Lower leg skin (tissue), 4 donors: Measurements from ENCODE around the gene HAGH. TPM values are rescaled to one million over a fixed set of nuclear protein-coding genes. Genes with fewer than 3 reads are reported as not detected.

Experiments
- DNase-seq, 2 donors: peaks; one replicate each; pipeline ENCODE4 v3.0.0-alpha.2; 2019; ENCODE audit warnings: low spot score in 2 of 2
- H3K4me3 ChIP-seq: fragments of 200-600 bp; sonication (generic); 2 replicates; pipeline ENCODE4 v1.5.1; 2017; ENCODE audit warnings: mild to moderate bottlenecking, low read depth; ENCODE audit not compliant: poor library complexity, severe bottlenecking
- POLR2A ChIP-seq, 2 donors: fragments of 450-650 bp; IDR thresholded peaks; one replicate each; pipeline ENCODE4 v1.6.1; 2016 to 2017; ENCODE audit warnings: antibody characterized with exemption in 2 of 2, mild to moderate bottlenecking in 1 of 2, moderate library complexity in 1 of 2
- whole genome bisulfite sequencing, 2 donors: methylation state at CpG; one replicate each; pipeline ENCODE4 v1.1.5; 2018; 5-methylcytosine and 5-hydroxymethylcytosine counted together
- intact Hi-C: fragments of 100-400 bp; cut with DNase I; formaldehyde crosslinking; loops from one replicate; pipeline ENCODE4 v1.15.0; 2023; ENCODE audit warnings: low total_unique reads
- total RNA-seq, 4 donors: library from RNA; depleted of rRNA; stranded (reverse); fragments of >200 nt; gene quantifications; one replicate each; pipeline ENCODE4 v1.1.0, GENCODE V29; 2016
- TF ChIP-seq, protein P1 (sequence below), 3 donors: fragments of 450-650 bp; IDR thresholded peaks; one replicate each; pipeline ENCODE4 v1.5.1; 2016; ENCODE audit warnings: antibody characterized with exemption in 3 of 3, mild to moderate bottlenecking in 3 of 3, moderate library complexity in 2 of 3

The HAGH gene
- total RNA-seq, 4 donors from 2014 or later, result 57.8 to 104 (median 89.0) TPM

DNA sequence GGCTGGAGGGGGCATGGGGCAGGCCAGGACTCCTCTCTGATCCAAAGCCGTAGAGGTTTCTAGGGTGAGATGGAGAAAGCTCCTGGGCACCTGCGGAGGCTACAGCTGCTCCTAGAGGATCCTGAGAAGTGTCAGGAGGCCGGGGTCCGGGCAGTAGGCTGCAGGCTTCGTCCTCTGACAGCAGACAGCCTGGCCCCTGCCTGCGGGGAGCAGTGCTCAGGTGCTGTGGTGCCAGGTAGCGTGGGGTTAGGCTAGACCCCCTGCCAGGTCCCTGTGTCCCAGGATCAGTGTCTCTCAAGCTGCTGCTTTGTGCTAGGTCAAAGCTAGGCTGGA, 52.2 kb downstream of the HAGH start:
- H3K4me3 ChIP-seq, result no peak overlapping the region
- DNase-seq, result no peak
- intact Hi-C loops, result no loop called here
- 82 to 85% methylated on average over 7 of the region's 7 CpGs for WGBS, 2 donors
- no peak for TF ChIP-seq POLR2A (IDR thresholded peaks at IDR 0.05)
- TF ChIP-seq, protein P1, sequence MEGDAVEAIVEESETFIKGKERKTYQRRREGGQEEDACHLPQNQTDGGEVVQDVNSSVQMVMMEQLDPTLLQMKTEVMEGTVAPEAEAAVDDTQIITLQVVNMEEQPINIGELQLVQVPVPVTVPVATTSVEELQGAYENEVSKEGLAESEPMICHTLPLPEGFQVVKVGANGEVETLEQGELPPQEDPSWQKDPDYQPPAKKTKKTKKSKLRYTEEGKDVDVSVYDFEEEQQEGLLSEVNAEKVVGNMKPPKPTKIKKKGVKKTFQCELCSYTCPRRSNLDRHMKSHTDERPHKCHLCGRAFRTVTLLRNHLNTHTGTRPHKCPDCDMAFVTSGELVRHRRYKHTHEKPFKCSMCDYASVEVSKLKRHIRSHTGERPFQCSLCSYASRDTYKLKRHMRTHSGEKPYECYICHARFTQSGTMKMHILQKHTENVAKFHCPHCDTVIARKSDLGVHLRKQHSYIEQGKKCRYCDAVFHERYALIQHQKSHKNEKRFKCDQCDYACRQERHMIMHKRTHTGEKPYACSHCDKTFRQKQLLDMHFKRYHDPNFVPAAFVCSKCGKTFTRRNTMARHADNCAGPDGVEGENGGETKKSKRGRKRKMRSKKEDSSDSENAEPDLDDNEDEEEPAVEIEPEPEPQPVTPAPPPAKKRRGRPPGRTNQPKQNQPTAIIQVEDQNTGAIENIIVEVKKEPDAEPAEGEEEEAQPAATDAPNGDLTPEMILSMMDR (IDR thresholded peaks at IDR 0.05), result no peak

DNA sequence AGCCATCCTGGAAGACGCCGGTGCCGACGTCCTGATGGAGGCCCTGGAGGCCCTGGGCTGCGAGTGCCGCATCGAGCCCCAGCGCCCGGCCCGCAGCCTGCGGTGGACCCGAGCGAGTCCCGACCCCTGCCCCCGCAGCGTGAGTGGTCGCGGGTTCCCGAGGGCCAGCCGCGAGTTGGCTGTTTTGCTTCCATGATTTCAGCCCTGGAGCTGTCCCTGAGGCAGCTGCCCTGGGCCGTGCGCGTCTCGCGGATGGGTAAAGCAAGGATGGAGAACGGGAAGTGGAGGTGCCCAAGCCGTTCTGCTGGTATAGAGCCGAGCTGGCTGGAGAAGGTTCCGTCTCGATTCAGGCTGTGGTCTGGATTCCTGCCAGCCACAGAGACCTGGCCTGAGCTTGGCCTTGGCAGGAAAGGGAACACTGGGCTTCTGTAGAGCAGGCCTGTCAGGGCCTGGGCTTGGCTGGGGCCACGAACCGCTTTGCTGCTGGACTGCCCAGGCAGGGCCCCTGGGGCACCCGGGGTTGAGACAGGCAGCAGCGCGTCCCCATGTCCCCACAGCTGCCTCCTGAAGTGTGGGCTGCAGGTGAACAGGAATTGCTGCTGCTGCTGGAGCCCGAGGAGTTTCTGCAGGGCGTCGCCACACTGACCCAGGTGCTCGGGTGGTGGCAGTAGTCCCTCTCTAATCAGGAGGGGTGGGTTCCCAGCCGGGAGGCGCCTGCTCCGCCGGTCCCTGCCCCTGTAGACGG, 52.8 kb downstream of the HAGH start:
- DNase-seq, result no peak
- TF ChIP-seq, protein P1 (IDR thresholded peaks at IDR 0.05), result no peak
- no peak for TF ChIP-seq POLR2A (IDR thresholded peaks at IDR 0.05)
- H3K4me3 ChIP-seq, result peak overlapping the region; percentile 69
- WGBS, 2 donors, result 3 to 15% methylated on average over 21 to 31 of the region's 45 CpGs
- intact Hi-C loops, result no loop called here

DNA sequence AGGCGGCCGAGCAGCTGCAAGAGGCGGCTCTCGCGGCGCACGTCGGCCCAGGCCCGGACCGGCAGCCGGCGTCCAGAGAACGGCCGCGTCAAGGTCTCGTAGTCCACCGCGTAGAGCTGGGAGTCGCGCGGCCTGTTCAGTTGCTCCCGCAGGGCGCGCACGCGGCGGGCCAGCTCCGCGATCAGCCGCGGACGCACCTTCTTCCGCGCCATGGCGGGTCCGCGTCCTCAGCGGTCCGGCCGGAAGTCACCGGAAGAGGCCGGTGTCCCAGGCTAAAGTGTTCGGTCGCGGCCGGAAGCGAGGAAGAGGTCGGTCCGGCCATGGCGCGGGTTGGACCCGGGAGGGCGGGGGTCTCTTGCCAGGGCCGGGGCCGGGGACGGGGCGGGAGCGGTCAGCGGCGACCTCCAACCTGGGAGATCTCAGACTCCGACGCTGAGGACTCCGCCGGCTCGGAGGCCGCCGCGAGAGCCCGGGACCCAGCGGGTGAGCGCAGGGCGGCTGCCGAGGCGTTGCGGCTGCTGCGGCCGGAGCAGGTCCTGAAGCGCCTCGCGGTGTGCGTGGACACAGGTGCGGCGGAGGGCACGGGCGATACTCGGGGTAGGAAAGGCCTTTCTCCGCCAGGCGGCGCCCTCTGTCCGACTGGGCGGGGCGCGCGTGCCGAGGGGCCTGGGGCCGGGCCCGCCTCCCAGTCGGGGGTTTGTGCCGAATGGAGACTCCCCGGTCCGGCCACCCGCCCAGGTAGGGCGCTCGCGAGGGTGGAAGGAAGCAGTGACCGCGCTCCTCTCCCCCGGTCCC, 53.5 kb downstream of the HAGH start, which contains the start of gene MRPS34:
TSS of gene MRPS34 (minus strand) at position 227 of the 795 bp plus-strand sequence. CDS start at position 212, 15 bp downstream.
- intact Hi-C loops, result no loop called here
- H3K4me3 ChIP-seq, result peak within 1 kb of the TSS; percentile 69
- TF ChIP-seq, protein P1 (IDR thresholded peaks at IDR 0.05), result no peak
- TF ChIP-seq POLR2A (IDR thresholded peaks at IDR 0.05), result no peak
- WGBS, 2 donors, result 1% methylated on average over 26 to 66 of the region's 108 CpGs
- DNase-seq, result peak in 1 of 2 donors; percentile 96

GRCh38 chr16:1772362-1772907, 54.2 kb downstream of the HAGH start, which contains the start of gene EME2:
Gene EME2, plus strand, starts transcription at chr16:1772810. Its CDS starts 418 bp downstream, at chr16:1773228.
- intact Hi-C loops, result no loop called here
- DNase-seq, result no peak
- peak within 1 kb of the TSS; percentile 69 for H3K4me3 ChIP-seq
- 1% methylated on average over 26 to 34 of the region's 53 CpGs for WGBS, 2 donors
- no peak for TF ChIP-seq POLR2A (IDR thresholded peaks at IDR 0.05)
- TF ChIP-seq, protein P1 (IDR thresholded peaks at IDR 0.05), result no peak

DNA sequence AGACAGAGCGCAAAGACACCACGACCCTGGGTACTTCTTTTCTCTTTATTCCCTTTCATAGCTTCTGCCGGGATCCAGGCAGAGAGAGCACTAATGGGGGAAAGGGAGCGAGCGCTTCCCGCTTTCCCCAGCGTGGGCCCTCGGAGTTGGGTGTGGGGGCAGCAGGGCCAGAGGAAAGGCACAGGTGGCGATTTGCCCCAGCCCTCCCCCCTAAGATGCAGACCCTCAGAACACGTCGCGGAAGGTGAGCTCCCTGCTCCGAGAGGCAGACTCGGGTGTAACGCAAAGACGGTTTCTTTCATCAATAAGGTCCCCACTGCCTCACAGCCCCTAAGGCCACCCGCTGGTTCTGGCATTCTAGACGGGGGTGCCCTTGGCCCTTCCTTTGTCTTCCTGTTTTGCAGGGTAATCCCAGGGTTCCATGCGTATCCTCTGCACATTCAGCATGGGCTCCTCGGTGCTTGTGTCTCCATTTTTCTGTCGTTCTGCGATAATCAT, 54.7 kb downstream of the HAGH start:
- intact Hi-C loops, result no loop called here
- DNase-seq, result no peak
- 5 to 7% methylated on average over 22 of the region's 22 CpGs for WGBS, 2 donors

More for the DNA sequence above, 54.7 kb downstream of the HAGH start:
- TF ChIP-seq, protein P1 (IDR thresholded peaks at IDR 0.05), result no peak
- TF ChIP-seq POLR2A (IDR thresholded peaks at IDR 0.05), result no peak
- peak overlapping the region; percentile 69 for H3K4me3 ChIP-seq
